Skin epidermis (tissue), 12 donors: ENCODE results near the gene WDFY3.
"Not testable (repeated sequence)": the region's sequence is repeated elsewhere in the genome, so short reads cannot be mapped to it uniquely, and the experiment has no call there.

Experiments used
- H3K27ac ChIP-seq, 21 experiments: fragments of 200-600 bp; sonication (generic) in 11 of 21; one replicate each; pipeline ENCODE4 v1.5.0; 2020; ENCODE audit warnings: mild to moderate bottlenecking in 3 of 21, inconsistent platforms in 2 of 21, moderate library complexity in 2 of 21
- H3K4me3 ChIP-seq, 7 experiments: fragments of 200-600 bp; sonication (generic) in 2 of 7; one replicate each; pipeline ENCODE4 v1.5.0; 2020; ENCODE audit warnings: inconsistent platforms in 2 of 7, mild to moderate bottlenecking in 2 of 7, moderate library complexity in 1 of 7

The WDFY3 gene

GRCh38 chr4:84691170-84691691, 275.3 kb downstream of the WDFY3 start:
- Histone ChIP-seq H3K4me3 (no peak overlapping the region), H3K27ac (peak overlapping the region in 14 of 21 experiments; percentile 2 to 73 (median 56))

GRCh38 chr4:84690481-84690880, 276.0 kb downstream of the WDFY3 start:
- peak overlapping the region in 13 of 21 experiments; percentile 2 to 73 (median 58) for H3K27ac ChIP-seq
- no peak overlapping the region for H3K4me3 ChIP-seq

DNA sequence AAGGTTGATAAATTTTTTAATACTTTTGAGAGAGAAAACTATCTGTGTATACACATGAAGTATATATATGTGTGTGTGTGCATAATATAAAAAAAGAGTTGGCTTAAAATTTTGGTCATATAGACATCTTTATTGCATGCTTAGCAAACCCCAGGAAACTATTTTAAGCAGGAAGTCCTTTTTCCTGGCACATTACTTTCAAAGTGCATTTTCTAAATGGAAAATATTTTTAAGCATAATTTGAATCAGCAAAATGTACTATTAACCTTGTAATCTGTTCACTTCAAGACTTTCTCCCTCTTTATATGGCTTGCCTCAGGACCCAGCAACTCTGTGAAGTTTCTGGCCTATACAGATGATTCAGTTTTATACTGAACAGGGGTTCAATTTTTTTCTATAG, 277.3 kb downstream of the WDFY3 start:
- Histone ChIP-seq H3K4me3 (no peak overlapping the region), H3K27ac (no peak overlapping the region)

DNA sequence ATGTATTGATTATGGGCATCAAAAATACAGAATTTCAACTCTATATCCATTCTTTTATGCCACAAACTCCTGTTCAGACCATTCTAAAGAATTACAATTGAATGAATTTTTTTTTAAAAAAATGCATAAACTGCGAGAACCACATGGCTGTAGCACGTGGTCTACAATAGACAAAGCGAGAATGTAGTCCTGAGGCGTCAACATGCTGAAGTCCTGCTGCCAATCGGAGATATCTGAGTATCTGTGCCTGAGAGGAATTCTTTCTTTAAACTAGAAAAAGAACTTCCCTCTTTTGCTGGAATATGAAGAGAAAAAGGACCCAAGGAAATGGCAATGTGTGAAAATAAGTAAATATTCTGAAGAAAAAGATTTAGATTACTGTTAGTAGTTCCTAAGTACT, 277.9 kb downstream of the WDFY3 start:
- Histone ChIP-seq H3K27ac (no peak overlapping the region), H3K4me3 (no peak overlapping the region)

GRCh38 chr4:84685105-84685504, 281.4 kb downstream of the WDFY3 start:
- H3K27ac ChIP-seq: no peak overlapping the region
- H3K4me3 ChIP-seq: no peak overlapping the region

GRCh38 chr4:84684361-84684760, 282.1 kb downstream of the WDFY3 start:
- Histone ChIP-seq H3K4me3 (no peak overlapping the region), H3K27ac (no peak overlapping the region)

- peak overlapping the region in 2 of 21 experiments; percentile 1 to 64 for H3K27ac ChIP-seq
- H3K4me3 ChIP-seq: no peak overlapping the region
Observed at GRCh38 chr4:84683064-84683850, 283.2 kb downstream of the WDFY3 start.

DNA sequence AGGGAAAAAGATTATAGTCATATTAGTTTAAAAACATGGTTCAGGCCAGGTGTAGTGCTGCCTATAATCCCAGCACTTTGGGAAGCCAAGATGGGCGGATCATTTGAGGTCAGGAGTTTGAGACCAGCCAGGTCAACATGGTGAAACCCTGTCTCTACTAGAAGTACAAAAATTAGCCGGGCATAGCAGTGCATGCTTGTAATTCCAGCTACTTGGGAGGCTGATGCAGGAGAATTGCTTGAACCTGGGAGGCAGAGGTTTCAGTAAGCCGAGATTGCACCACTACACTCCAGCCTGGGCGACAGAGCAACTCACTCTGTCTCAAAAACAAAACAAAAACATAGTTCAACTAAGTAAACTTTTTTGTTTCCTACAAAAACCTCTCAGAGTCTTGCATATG, 283.8 kb downstream of the WDFY3 start:
- H3K27ac ChIP-seq: peak overlapping the region in 3 of 21 experiments; percentile 1 to 10 (median 6)
- not testable (repeated sequence) for H3K4me3 ChIP-seq

- H3K4me3 ChIP-seq: no peak overlapping the region
- peak overlapping the region in 2 of 21 experiments; percentile 23 to 38 for H3K27ac ChIP-seq
Observed at GRCh38 chr4:84681486-84682274, 284.8 kb downstream of the WDFY3 start.

DNA sequence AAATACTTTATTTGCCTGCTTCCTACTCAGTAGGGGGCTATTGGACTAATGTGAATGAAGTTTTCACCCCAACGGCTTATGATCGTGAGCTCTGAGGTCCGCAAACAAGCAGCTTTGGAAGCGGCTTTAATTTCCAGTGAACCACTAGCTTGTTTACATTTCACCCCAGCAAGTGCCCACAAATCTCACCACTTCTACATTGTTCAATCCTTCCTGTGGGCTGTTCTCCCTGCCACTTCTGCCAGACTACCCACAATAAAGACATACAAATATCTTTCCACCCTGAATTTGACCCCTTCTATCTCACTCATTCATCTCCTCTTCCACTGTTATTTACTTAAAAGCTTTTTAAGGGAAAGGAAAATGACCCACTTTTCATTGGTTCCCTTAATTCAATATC, 285.5 kb downstream of the WDFY3 start:
- Histone ChIP-seq H3K4me3 (no peak overlapping the region), H3K27ac (peak overlapping the region in 1 of 21 experiments; percentile 25)

DNA sequence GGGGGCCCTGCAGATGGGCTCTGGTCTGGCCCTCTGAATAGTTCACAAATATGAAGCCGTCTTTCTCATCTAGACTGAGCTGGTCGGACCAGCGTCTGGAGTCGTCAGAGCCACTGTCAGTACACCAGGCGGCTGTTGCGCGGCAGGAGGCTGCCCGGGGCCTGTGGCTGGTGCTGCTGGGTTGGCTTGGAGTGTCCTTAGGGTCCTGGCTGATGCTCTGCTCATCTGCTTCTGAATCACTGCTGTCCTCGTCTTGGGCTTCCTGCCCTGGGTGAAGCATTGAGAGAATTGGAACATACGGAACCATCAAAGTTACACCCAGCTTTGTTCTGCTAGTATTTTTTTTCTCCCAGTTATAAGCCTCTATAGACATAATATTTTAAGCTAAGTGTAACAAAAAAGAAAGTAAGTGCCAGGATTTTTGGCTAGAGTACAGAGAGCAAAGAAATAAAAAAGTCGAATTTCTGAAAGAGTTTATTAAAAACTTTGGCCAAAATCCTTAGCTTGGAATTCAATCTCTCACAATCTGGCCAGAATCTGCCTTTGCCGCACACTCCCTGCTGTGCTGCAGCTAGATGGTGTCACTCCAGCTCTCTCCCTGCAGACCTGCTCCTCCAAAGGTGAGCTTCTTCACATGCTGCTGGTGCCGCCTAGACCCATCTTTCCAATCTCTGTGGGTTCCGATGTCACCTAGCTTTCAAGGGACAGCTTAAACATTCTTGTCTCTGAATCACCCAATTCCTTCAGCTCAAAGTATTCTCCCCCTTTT, 287.3 kb downstream of the WDFY3 start:
- H3K27ac ChIP-seq: peak overlapping the region in 3 of 21 experiments; percentile 8 to 61 (median 57)
- H3K4me3 ChIP-seq: no peak overlapping the region

DNA sequence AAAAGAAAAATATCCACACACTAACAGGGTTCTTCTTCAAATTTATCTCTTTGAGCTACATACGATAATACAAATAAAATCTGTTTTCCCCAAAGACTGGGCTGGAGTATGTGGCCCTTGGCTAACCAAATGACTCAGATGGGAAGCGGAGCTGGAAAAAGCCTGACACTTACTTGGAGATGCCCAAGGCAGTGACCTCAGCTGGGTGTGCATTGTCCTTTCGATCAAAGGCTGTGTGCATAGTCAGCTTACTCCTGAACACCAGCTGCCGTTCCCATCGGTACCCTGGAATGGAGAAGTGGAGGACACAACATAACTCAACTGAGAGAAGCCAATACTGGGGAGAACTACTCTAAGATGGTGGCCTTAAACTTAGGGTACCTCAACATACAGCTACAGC, 288.5 kb downstream of the WDFY3 start:
- no peak overlapping the region for H3K27ac ChIP-seq
- H3K4me3 ChIP-seq: no peak overlapping the region

DNA sequence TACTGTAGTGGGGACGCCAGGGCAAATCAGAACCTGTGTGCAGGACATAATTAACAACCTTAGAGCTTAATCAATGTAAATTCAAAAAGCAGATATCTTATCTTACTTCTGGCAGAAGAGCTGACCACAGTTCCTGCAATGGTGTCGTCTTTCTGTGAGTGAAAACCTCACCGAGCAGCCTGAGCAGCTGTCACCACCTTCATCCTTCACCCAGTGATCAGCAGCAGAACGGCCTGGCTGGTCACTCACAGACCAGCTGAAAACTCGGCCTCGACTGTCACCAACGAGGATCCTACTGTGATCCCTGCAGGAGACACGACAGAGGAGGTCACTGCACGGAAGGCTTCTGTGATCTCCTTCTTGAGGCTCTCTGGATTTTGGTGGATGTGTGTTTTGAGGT, 289.4 kb downstream of the WDFY3 start:
- no peak overlapping the region for H3K4me3 ChIP-seq

DNA sequence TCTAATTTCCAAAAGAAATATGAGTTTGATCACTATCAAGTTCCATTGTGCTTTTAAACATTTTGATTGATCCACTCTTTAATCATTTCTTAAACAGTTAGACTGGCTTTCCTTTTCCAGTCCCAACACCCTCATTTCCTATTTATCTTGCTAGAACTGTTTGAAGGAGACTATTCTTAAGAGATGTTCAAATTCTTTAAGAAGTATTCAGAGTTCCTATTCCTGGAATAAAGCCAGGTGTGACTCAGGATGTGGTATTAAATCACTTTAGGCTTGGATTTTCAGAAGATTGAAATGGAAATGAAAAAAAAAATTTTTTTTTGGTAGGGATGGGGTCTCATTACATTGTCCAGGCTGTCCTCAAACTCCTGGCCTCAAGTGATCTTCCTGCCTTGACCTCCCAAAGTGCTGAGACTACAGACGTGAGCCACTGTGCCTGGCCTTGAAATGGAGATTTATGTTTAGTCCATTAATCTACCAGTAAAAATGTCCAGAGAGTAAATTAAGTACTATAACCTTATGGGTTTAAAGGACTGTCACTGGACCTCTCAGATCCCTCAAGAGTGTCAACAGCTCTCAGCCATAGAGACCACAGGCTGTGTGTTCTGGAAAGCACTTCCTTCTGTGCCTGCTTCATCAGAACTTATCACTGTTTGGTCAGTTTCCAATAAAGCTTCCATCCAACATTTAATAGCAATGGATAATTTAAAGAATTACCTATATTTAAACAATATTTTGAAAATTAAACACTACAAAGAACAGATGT, 292.8 kb downstream of the WDFY3 start:
- Histone ChIP-seq H3K27ac (peak overlapping the region in 4 of 21 experiments; percentile 7 to 19 (median 13)), H3K4me3 (no peak overlapping the region)

More for the DNA sequence above, 289.4 kb downstream of the WDFY3 start:
- H3K27ac ChIP-seq: no peak overlapping the region

- no peak overlapping the region for H3K4me3 ChIP-seq
- H3K27ac ChIP-seq: no peak overlapping the region
Observed at GRCh38 chr4:84672177-84672576, 294.3 kb downstream of the WDFY3 start.

DNA sequence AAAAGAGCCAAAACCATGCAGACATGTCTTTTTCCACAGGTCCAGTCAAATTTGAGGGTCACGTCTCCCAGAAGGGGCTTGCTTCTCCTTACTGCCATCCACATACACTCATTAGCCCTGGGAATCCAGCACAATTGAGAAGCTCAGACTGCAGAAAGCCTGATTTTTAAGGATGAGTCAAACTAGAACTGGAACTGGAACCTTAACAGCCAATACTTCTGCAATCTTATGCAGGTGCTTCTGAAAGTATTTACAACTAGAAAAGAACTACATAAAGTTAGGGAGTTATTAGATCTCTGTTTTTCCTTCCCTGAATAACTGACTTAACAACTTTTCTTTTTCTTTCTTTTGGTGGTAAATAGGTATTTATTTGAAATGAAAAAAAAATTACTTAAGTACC, 297.3 kb downstream of the WDFY3 start:
- no peak overlapping the region for H3K4me3 ChIP-seq

GRCh38 chr4:84666439-84666838, 300.1 kb downstream of the WDFY3 start:
- Histone ChIP-seq H3K27ac (no peak overlapping the region), H3K4me3 (no peak overlapping the region)

More for the DNA sequence above, 297.3 kb downstream of the WDFY3 start:
- no peak overlapping the region for H3K27ac ChIP-seq

DNA sequence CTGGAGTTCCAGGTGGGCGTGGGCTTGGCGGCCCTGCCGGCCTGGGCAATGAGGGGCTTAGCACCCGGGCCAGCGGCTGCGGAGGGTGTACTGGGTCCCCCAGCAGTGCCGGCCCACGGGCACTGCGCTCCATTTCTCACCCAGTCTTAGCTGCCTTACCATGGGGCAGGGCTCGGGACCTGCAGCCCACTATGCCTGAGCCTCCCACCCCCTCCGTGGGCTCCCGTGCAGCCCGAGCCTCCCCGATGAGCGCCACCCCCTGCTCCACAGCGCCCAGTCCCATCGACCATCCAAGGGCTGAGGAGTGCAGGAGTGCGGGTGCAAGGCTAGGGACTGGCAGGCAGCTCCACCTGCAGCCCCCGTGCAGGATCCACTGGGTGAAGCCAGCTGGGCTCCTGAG, 301.7 kb downstream of the WDFY3 start:
- H3K4me3 ChIP-seq, H3K27ac ChIP-seq: not testable (repeated sequence)
